Epidermal melanocyte (primary cell): ENCODE data around the gene PLEKHG3.
A peak's percentile ranks its signal among the peaks of the same experiment; 100 is the strongest.
"Not testable (repeated sequence)": the region's sequence is repeated elsewhere in the genome, so short reads cannot be mapped to it uniquely, and the experiment has no call there.

Experiments
- DNase-seq: peaks from one replicate; pipeline ENCODE4 v3.0.0; 2011; ENCODE audit warnings: low spot score; ENCODE audit not compliant: insufficient read length

The PLEKHG3 gene

GRCh38 chr14:64704143-64704742 lies at the start of gene PLEKHG3:
TSS of gene PLEKHG3 (plus strand) at chr14:64704424. CDS start at chr14:64727632, 23,208 bp downstream.
- peak; percentile 78 for DNase-seq

GRCh38 chr14:64654901-64655300 lies 49.3 kb upstream of the PLEKHG3 start:
- DNase-seq: no peak

- peak; percentile 29 for DNase-seq
Observed at GRCh38 chr14:64656986-64657385, 47.2 kb upstream of the PLEKHG3 start.

GRCh38 chr14:64658201-64658600 lies 46.0 kb upstream of the PLEKHG3 start:
- no peak for DNase-seq

GRCh38 chr14:64658700-64659264 lies 45.4 kb upstream of the PLEKHG3 start:
- not testable (repeated sequence) for DNase-seq

- DNase-seq: peak; percentile 34
Observed at GRCh38 chr14:64659366-64659765, 44.9 kb upstream of the PLEKHG3 start.

- no peak for DNase-seq
Observed at GRCh38 chr14:64663174-64663573, 41.0 kb upstream of the PLEKHG3 start.

GRCh38 chr14:64671591-64671990 lies 32.6 kb upstream of the PLEKHG3 start:
- DNase-seq: peak; percentile 91

GRCh38 chr14:64673316-64673715 lies 30.9 kb upstream of the PLEKHG3 start:
- no peak for DNase-seq

GRCh38 chr14:64673748-64674147 lies 30.5 kb upstream of the PLEKHG3 start:
- no peak for DNase-seq

GRCh38 chr14:64674829-64675228 lies 29.4 kb upstream of the PLEKHG3 start:
- no peak for DNase-seq

GRCh38 chr14:64675312-64675711 lies 28.9 kb upstream of the PLEKHG3 start:
- no peak for DNase-seq

GRCh38 chr14:64676410-64677008 lies 27.7 kb upstream of the PLEKHG3 start:
- no peak for DNase-seq

- DNase-seq: no peak
Observed at GRCh38 chr14:64680013-64680713, 24.1 kb upstream of the PLEKHG3 start.

GRCh38 chr14:64680714-64681065 lies 23.5 kb upstream of the PLEKHG3 start:
- no peak for DNase-seq

- peak; percentile 57 for DNase-seq
Observed at GRCh38 chr14:64681796-64682710, 22.2 kb upstream of the PLEKHG3 start.

- no peak for DNase-seq
Observed at GRCh38 chr14:64682843-64683242, 21.4 kb upstream of the PLEKHG3 start.

- DNase-seq: peak; percentile 38
Observed at GRCh38 chr14:64683264-64683663, 21.0 kb upstream of the PLEKHG3 start.

GRCh38 chr14:64684091-64684490 lies 20.1 kb upstream of the PLEKHG3 start:
- DNase-seq: no peak

- no peak for DNase-seq
Observed at GRCh38 chr14:64685371-64686281, 18.6 kb upstream of the PLEKHG3 start.
